ENCODE data around the gene GRAMD1B. TPM values are rescaled to one million over a fixed set of nuclear protein-coding genes. Genes with fewer than 3 reads are reported as not detected.

The GRAMD1B gene
- total RNA-seq, 1 donor from 2014 or later, result 8.9 TPM

DNA sequence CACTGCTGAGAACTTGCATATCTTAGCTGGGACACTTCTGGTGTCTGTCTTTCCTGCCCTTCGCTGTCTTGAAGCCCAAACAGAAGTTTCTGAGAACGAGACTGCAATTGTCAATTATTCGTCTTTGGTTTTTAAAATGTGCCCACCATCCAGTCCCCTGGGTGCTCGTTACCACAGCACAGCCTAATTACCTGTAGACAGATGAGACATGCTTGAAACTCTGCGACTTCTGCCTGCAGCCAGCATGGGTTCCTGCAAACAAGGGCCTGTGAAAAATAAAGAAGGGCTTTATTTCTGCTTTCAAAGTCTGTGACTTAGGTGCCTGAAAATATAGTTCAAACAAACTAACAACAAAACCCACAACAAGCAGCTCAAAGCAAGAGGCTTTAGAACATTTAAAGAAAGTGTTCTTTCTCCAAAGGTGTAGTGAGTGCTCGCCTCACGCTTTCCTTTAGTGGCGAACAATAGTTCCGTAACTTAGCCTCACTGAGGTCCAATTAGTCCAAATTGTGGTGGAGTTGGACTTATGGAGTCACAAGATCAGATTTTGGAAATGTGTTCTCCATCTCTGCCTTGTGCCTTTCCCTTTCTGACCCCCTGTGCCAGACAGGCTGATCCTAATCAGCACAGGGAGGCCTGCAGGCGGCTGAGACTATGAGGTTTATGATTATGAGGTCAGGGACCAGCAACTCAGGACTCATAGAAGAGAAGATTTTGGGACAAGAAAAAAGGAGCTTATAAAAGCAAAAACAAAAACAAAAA, 20.4 kb upstream of the GRAMD1B start:
- DNase-seq (ENCODE audit: low spot score), result no peak

DNA sequence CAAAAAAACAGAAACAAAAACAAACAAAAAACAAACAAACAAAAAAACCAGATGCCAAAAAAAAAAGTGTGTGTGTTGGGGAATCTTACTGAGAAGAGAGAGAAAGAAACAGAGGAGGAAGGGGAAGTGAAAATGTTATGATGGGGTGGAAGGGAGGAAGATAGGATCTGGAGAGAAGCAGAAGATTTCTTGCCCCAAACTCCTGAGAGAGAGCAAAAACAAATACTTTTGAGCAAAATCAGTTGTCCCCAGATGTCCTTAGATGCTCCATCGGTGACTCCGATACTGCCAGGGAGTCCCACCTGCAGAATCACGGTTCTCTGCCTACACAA, 19.9 kb upstream of the GRAMD1B start:
- no peak for DNase-seq (ENCODE audit: low spot score)

DNA sequence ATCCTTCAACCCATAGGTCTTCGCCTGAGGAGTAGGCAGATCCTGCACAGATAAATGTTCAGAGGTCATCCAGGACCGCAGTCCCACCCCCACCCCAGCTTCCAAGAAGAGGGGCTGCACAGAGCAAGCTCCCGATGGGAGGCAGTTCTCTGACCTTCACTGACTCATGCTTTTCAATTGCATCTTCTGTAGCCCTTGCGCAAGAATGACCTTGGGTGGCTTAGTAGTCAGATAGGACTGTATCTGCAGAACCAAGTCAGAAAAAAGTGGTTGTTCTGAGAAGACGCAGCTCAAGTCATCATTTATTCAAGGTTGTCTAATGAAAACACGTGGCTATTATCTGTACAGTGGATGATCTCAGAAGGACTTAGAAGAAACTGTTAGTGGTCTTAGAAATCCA, 16.4 kb upstream of the GRAMD1B start:
- DNase-seq (ENCODE audit: low spot score), result no peak

DNA sequence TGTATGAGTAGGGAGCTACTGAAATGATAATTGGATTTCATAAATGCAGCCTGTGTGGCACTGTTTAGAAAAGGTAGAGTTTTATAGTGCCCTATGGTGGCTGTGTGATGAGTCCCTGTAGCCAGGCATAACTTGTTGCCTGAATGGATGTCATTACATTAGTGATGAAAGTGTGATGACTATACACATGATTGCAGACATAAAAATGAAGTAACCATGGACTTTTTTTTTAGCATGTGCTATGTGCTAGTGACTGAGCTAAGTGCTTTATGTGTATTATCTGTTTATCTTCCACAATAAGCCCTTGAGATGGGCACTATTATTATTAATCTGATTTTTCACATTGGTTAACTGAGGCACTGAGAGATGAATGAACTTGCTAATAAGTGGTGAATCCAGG, 13.5 kb upstream of the GRAMD1B start:
- DNase-seq (ENCODE audit: low spot score), result no peak

DNA sequence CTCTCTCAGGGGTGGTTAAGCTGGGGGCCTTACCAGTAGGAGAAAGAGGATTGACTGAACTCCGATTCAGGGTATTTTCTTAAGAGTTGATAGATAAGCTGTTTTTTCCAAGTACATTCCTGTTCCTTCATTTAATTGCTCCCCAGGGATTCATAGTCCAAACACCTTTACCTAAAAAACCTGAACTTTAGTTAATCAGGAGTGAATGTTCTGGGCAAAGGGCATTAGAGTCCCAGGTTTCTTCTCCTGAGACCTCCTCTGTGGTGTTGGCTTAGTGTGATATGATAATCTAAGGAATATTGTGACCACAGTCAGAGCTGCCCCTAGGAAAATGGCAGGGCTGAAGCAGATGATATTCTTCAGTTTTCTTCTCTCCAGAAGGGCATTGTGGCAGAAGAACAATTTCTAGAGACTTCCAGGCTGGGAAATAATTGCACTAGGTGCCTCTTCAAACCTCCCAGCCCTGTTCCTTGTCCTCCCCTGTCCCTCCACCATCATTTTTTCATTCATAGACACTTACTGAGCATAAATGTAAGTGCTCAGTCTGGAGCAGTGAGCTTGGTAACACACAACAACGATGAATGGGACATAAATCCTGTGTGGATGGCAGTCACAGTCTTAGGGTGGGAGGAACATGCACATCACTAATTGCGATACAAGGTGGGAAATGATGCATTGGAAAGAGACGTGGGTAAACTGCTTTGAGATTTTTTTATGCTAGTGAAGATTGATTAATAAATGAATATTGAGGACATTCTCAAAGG, 11.5 kb upstream of the GRAMD1B start:
- DNase-seq (ENCODE audit: low spot score), result no peak

DNA sequence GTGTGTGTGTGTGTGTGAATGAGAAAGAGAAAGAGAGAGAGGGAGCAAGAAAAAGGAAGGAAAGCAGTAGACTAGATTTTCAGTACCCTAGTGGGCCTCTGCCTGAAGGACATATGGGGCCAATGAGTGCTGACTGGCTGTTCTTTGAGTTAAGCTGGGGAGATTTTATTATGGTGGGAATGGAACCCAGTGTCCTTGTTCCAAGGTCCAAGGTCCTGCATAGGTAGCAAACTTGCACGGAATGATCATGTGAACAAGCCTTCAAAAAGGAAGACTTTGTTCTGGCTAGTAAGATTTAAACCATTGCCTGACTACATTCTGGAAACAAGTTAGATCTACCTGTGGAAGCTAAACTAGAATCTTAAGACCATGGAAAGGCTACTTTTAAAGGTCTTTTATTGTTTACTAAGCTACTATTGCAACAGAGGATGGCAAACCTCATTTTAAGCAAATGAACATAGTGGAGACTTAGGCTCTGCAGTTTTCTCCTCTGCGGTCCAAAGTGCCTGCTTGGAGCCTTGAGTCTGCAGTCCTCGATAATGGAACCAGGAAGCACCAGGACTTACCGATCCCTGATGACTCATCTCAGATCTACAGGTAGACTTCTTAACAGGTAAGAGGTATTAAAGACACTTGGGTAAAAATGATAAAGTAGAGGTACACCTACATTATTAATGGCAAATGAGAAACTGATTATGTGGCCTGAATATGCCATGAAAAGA, 10.2 kb upstream of the GRAMD1B start:
- no peak for DNase-seq (ENCODE audit: low spot score)

DNA sequence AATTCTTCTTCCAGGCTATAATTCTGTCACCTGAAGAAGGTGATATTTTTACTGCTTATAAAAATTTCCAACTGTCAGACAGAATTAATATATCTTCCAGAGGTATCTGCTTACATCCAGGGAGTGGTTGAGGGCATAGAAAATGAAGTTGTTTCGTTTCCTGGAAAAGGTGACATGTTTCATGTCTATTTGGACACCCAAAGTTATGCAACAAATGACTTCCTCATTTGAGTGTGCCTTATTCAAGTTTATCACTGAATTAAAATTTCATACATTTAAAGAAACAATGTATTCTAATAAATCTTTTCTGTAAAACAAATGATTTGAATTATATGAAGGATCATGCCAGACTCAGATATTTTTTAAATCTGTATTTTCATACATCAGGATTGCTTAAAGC, 8.5 kb upstream of the GRAMD1B start:
- DNase-seq (ENCODE audit: low spot score), result no peak

DNA sequence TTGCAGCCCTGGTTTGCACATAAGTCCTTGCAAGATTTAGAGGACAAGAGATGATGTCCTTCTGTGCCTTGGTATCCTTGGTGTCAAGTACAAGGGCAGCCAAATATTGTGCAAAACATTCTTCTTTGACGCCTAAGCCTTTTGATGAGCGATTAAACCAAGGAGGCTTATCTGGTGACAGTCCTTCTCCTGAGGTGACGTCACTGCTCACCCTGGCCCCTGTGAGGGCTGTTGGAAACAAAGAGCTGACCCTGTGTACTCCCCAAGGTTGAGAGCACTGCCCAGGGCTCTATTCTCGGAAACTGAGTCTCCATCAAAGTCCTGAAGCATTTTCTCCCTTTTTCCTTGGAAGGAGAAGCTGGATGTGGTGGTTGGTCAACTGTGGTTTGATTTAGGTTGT, 4.7 kb upstream of the GRAMD1B start:
- DNase-seq (ENCODE audit: low spot score), result no peak

DNA sequence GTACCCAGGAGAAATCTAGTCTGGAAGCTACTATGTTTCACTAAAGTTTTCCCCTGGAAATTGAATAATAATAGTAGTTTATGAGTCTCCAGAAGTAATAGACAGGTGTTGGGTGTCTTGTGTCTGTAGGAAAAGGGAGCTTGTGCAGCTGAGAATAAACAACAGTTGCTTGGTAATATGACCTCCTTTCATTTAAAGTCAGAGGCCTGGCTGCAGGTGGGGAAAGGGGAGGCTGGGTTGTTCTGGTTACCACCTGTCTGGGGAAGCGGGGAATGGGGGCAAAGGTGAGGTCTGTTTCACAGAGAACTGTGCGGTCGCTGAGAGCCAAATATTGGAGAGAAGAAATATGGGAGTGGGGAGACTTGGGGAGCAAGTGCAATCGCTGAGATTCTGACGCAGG, 3.3 kb upstream of the GRAMD1B start:
- DNase-seq (ENCODE audit: low spot score), result no peak

DNA sequence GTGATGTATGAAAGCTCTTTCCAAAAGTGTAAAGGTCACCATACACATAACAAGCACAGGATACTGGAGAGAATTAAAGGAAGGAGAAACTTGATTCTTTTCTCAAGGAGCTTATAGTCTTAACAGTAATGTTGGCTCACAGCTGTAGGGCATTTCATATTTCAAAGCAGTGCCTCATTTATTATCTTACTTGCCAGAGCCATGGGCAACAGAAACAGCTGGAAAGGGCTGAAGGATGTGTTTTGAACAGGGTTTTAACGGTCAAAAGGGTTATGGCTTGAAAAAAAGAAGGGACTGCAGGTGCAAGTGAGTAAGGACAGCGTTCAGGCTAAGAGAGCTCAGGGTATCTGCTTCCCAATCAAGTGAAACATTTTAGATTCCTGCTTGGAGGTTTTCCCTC, 2.7 kb upstream of the GRAMD1B start:
- no peak for DNase-seq (ENCODE audit: low spot score)

DNA sequence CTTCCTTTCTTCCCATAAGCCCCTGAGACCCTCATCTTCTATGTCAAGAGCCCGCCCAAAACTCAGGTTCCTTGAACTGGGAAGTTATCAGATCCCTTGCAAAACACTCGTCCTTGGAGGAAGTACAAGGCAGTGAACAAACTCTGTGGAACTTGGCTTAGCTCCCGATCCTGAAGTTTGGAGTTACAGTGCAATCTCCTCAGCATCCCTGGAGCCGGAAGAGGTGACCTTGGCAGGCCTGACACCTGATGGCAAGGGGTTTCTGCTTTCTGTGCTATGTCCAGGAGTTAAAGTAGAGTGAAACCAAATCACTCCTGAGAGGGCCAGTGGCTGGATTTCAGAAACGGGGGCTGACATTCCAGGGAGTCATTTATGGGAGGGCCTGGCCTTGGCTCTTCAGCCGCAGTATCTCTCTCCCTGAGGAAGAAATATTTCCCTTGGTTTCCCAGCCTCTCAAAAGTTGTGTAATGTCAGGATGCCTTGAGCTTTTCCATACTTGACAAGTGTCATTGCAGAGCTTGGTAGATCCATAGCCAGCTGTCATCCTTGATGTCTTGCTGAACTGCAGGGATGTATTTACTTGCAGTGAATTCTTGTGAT, 1.9 kb upstream of the GRAMD1B start:
- DNase-seq (ENCODE audit: low spot score), result no peak

DNA sequence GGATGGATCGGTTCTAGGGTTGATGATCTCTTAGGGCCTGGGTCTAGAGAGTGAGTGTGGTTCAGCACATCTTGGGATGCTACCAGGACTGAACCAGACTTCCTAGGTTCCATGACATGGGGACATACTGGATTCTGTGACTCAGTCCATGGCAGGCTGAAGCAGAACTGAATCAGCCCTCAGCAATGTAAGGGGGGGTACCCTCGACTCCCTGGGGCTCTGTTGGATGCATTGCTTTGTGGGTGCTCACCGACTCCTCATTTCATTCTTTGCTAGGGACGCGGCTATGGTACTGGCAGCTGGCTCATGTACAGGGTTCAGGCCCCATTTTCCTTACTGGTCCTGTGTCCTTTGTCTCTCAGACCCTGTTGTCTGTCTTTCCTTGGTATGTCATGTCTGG, 733 bp upstream of the GRAMD1B start:
- DNase-seq (ENCODE audit: low spot score), result no peak

DNA sequence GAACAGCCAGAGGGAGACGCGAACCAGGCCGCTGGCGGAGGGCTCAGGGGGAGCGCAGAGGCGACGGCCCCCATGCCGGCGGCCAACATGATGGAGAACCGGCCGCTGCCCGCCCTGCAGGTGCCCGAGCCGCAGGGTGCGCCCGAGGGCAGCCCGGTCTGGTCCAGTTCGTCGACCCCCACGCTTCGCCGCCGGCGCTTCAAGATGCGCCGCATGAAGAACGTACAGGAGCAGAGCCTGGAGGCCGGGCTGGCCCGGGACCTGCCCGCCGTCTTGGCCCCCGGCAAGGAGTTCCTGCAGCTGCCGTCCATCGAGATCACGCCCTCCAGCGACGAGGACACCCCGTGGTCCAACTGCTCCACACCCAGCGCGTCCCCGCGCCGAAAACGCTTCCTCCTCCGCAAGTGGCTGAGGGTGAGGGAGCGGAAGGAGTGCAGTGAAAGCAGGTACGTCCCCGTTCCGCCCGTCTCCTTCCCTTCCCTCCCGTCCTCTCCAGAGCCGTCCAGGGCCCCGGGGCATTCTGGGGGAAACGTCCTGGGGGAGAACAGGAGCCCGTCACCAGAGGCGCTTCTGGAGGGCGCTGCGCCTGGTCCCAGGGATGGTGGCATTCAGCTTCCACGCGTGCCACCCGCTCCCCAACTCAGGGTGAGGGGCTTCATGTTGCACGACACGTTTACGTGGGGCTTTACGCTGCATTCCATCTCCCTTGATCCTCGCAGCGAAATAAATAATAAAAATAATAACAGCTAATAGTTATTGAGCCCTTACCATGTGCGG, 840 bp downstream of the GRAMD1B start:
- DNase-seq (ENCODE audit: low spot score), result peak; percentile 44

DNA sequence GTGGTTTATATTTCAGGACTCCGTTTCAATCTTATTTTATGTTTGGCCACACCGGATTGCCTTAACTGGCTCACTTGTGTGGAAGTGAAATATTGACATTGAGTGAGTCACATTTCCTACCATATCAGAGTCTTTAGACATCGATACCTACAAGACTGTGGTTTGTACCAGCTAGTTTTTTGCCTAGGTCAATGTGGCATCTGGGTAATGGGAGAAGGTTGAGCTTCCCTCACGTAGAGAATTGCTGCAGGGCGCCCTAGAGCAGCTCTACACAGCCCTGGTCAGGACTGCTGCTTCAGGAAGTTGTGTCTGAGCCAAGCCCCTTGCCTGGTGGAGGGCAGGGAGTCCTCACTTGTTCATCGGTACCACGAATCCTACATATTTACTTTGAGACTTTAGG, 1.6 kb downstream of the GRAMD1B start:
- no peak for DNase-seq (ENCODE audit: low spot score)

DNA sequence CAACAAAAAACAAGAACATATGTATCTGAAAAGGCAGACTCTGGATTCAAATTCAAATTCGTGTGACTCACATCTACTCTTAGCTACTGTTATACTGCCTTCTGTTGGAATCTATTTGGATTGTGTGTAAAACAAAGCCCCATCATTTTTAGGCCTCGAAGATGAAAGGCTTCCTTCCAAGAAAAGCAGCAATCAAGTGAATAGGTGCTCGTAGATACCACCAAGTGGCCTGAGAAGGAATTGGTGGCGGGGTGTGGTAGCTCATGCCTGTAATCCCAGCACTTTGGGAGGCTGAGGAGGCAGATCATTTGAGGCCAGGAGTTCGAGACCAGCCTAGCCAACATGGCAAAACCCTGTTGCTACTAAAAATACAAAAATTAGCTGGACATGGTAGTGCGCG, 4.2 kb downstream of the GRAMD1B start:
- DNase-seq (ENCODE audit: low spot score), result no peak

DNA sequence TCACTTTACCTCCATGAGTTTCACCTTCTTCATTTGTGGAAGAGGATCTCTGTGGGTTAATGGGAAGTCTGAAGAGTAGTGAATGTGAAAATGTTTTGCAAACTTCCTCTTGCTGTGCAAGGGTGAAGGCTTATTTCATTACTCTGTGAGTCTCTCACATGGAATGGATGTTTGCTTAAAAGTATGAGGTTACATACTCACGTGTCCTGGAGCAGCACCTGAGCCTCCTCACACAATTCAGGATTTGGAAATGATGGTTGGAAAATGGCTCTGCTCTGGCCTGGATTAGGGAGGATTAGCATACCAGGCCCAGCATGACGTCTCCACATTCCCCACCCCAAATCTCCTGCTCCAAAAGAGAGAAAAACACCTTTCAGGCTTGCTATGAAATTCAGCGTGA, 4.8 kb downstream of the GRAMD1B start:
- DNase-seq (ENCODE audit: low spot score), result no peak

DNA sequence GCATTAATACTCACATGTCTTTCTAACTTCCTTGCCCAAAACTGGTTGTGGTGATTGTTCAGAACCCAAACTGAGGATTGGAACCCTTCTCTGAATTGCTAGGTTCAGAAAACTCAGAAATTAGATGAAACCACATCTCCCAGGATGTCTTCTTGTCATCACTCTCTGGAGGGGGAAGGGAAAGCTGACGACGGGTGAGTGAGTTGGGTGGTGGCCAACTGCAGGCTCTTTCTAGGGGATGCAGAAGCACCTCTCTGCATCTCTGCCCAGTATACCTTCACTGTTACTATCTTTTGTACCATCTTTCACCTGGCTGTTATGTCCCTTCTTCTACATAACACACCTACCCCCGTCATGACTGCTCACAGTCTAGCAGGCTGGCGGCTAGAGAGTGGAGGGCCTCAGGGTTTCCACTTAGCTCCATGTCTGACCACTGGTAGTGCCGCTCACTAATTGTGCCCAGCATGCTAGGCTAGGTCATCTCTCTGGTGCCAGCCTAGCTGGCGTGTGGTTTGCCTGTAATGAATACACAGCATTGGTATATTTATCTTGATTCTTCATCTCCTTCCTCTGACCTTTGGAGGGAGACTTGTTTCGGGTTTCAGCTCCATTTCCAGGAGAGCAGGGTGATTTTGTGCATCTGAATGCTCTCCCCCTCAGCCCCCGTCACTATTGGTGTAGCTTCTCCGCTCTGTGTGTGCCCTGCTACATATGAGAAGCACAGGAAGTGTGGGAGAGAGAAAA, 7.3 kb downstream of the GRAMD1B start:
- no peak for DNase-seq (ENCODE audit: low spot score)

DNA sequence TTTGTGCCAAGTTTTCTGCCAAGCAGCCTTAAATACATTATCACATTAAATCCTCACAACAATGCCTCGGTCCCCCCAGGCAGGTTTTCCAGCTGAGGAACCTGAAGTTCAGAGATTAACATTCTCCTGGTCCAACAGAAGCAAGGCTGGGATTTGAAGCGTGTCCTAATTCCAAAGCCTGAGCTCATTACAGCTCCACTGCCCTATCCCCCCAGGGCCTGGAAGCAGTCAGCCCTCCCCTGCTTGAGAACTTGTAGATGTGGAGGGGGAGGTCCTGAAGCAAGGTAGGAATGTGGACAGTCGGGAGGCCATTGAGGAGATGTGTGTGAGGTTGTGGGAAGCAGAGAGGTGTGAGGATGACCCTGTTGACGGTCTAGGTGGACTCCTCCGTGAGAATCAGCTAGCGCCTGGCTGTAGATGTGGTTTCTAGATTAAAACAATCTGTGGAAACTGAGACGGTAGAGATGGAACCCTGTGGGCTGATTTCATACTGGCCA, 8.1 kb downstream of the GRAMD1B start:
- no peak for DNase-seq (ENCODE audit: low spot score)

DNA sequence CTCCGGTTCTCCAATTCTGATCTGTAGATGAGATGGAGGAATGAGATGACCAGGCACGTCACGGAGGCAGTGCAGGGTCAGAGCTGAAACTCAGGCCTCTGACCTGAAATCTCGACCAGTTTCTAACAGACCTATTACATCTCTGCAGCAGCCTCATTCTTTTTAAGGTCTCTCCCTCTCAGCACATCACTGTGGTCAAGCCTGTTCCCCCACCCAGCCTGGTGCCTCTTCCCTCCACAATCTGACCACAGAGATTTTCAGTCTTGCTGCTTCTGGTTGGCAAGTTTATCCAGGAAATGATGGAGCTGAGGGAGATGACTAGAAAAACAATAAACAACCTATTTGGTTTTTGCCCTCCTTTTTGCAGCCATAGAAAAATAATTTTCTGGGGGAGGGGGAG, 9.5 kb downstream of the GRAMD1B start:
- no peak for DNase-seq (ENCODE audit: low spot score)

DNA sequence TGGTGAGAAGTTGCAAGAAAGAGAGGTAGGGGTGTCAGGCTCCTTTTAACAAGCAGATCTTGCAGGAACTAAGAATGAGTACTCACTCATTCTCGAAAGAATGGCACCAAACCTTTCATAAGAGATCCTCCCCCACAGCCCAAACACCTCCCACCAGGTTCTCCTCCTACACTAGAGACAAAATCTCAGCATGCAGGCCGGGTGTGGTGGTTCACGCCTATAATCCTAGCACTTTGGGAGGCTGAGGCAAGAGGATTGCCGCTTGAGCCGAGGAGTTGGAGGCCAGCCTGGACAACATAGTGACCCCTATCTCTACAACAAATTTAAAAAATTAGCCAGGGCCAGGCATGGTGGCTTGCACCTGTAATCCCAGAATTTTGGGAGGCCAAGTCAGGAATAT, 11.1 kb downstream of the GRAMD1B start:
- DNase-seq (ENCODE audit: low spot score), result no peak

Measured in umbilical cord (tissue), 2 donors.